HG02642 (cell line): ENCODE data around the gene WDFY4.

Experiments used
- ATAC-seq: cut with Tn5 transposase; IDR thresholded peaks from one replicate; pipeline ENCODE4 v1.9.1; 2021; ENCODE audit warnings: mild to moderate bottlenecking; ENCODE audit not compliant: unreplicated experiment, poor library complexity

The WDFY4 gene

GRCh38 chr10:48767373-48768143 is 82.9 kb downstream of the WDFY4 start:
- no peak for ATAC-seq

GRCh38 chr10:48768144-48768766 is 83.6 kb downstream of the WDFY4 start:
- ATAC-seq, result no peak

- ATAC-seq, result no peak
Observed at GRCh38 chr10:48768926-48769325, 84.3 kb downstream of the WDFY4 start.

- ATAC-seq, result no peak
Observed at GRCh38 chr10:48769706-48770435, 85.2 kb downstream of the WDFY4 start.

- ATAC-seq, result no peak
Observed at GRCh38 chr10:48770561-48771089, 86.0 kb downstream of the WDFY4 start.

- no peak for ATAC-seq
Observed at GRCh38 chr10:48771234-48771633, 86.6 kb downstream of the WDFY4 start.

- no peak for ATAC-seq
Observed at GRCh38 chr10:48772059-48772458, 87.4 kb downstream of the WDFY4 start.

GRCh38 chr10:48773580-48773979 is 88.9 kb downstream of the WDFY4 start:
- no peak for ATAC-seq

- no peak for ATAC-seq
Observed at GRCh38 chr10:48774416-48775205, 89.9 kb downstream of the WDFY4 start.

GRCh38 chr10:48775206-48775517 is 90.5 kb downstream of the WDFY4 start:
- ATAC-seq, result no peak

GRCh38 chr10:48776005-48776522 is 91.4 kb downstream of the WDFY4 start:
- ATAC-seq, result no peak

- ATAC-seq, result no peak
Observed at GRCh38 chr10:48776528-48776927, 91.9 kb downstream of the WDFY4 start.

GRCh38 chr10:48777110-48777509 is 92.4 kb downstream of the WDFY4 start:
- ATAC-seq, result no peak

GRCh38 chr10:48778193-48778857 is 93.7 kb downstream of the WDFY4 start:
- ATAC-seq, result no peak

- ATAC-seq, result no peak
Observed at GRCh38 chr10:48779077-48779476, 94.4 kb downstream of the WDFY4 start.

GRCh38 chr10:48779546-48780152 is 95.0 kb downstream of the WDFY4 start:
- ATAC-seq, result no peak

- no peak for ATAC-seq
Observed at GRCh38 chr10:48780341-48780740, 95.7 kb downstream of the WDFY4 start.

GRCh38 chr10:48782386-48782785 is 97.7 kb downstream of the WDFY4 start:
- no peak for ATAC-seq

GRCh38 chr10:48784031-48784430 is 99.4 kb downstream of the WDFY4 start:
- ATAC-seq, result no peak
